NT2/D1 (cell line): ENCODE data around the gene ANO9.

Experiments used
- YY1 ChIP-seq: IDR thresholded peaks from 2 replicates; pipeline ENCODE4 v1.6.1; 2011; ENCODE audit not compliant: insufficient read length, insufficient read depth
- ZNF274 ChIP-seq: IDR thresholded peaks from 2 replicates; pipeline ENCODE4 v1.6.1; 2011; ENCODE audit warnings: mild to moderate bottlenecking, low read depth, low read length

DNA sequence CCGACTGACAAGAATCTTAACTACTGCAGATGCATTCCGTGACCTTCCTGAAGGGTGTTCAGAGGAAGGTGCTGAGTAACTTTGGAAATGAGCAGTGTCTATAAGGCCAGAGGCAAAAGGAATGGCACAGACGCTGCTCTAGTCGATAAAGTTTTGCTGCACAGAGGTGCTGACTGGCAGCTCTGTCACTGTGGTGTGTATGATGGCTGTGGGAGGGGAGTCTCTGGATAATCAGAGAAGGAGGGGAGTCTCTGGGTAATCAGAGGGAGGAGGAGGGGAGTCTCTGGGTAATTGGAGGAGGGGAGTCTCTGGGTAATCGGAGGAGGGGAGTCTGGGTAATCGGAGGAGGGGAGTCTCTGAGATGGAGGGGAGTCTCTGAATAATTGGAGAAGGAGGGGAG, 26.7 kb upstream of the ANO9 start:
- TF ChIP-seq ZNF274 (no peak), YY1 (no peak)
